ENCODE results near the gene RCOR2. TPM values are rescaled to one million over a fixed set of nuclear protein-coding genes. Genes with fewer than 3 reads are reported as not detected.
"Not testable (repeated sequence)": the region's sequence is repeated elsewhere in the genome, so short reads cannot be mapped to it uniquely, and the experiment has no call there.

RCOR2 gene
- total RNA-seq = 0.21 and 1.3 TPM in 2 replicates

- peak; percentile 37 for DNase-seq (ENCODE audit: low read depth, low spot score)
Measured at GRCh38 chr11:63916837-63917691, at the start of gene RCOR2. TSS of gene RCOR2 (minus strand) at chr11:63917164. CDS start at chr11:63916456, 708 bp downstream.

GRCh38 chr11:63966444-63966843, 49.5 kb upstream of the RCOR2 start:
- DNase-seq (ENCODE audit: low read depth, low spot score) = no peak

GRCh38 chr11:63963895-63964294, 46.9 kb upstream of the RCOR2 start:
- not testable (repeated sequence) for DNase-seq (ENCODE audit: low read depth, low spot score)

- DNase-seq (ENCODE audit: low read depth, low spot score) = no peak
Measured at GRCh38 chr11:63961608-63962412, 44.8 kb upstream of the RCOR2 start.

GRCh38 chr11:63958008-63958407, 41.0 kb upstream of the RCOR2 start:
- DNase-seq (ENCODE audit: low read depth, low spot score) = no peak

- DNase-seq (ENCODE audit: low read depth, low spot score) = no peak
Measured at GRCh38 chr11:63952570-63952969, 35.6 kb upstream of the RCOR2 start.

- no peak for DNase-seq (ENCODE audit: low read depth, low spot score)
Measured at GRCh38 chr11:63951779-63952536, 35.0 kb upstream of the RCOR2 start.

GRCh38 chr11:63945477-63946163, 28.7 kb upstream of the RCOR2 start:
- DNase-seq (ENCODE audit: low read depth, low spot score) = peak; percentile 15

GRCh38 chr11:63944987-63945386, 28.0 kb upstream of the RCOR2 start:
- no peak for DNase-seq (ENCODE audit: low read depth, low spot score)

- no peak for DNase-seq (ENCODE audit: low read depth, low spot score)
Measured at GRCh38 chr11:63942803-63943202, 25.8 kb upstream of the RCOR2 start.

GRCh38 chr11:63941901-63942300, 24.9 kb upstream of the RCOR2 start:
- no peak for DNase-seq (ENCODE audit: low read depth, low spot score)

- DNase-seq (ENCODE audit: low read depth, low spot score) = no peak
Measured at GRCh38 chr11:63940786-63941185, 23.8 kb upstream of the RCOR2 start.

- DNase-seq (ENCODE audit: low read depth, low spot score) = no peak
Measured at GRCh38 chr11:63939397-63939891, 22.5 kb upstream of the RCOR2 start.

GRCh38 chr11:63938479-63939396, 21.8 kb upstream of the RCOR2 start, which contains the start of gene NAA40:
TSS of gene NAA40 (plus strand) at chr11:63939002. CDS start at chr11:63939097, 95 bp downstream.
- DNase-seq (ENCODE audit: low read depth, low spot score) = peak; percentile 80

- no peak for DNase-seq (ENCODE audit: low read depth, low spot score)
Measured at GRCh38 chr11:63937713-63938478, 20.9 kb upstream of the RCOR2 start.

GRCh38 chr11:63933459-63933858, 16.5 kb upstream of the RCOR2 start:
- no peak for DNase-seq (ENCODE audit: low read depth, low spot score)

GRCh38 chr11:63931876-63932275, 14.9 kb upstream of the RCOR2 start:
- DNase-seq (ENCODE audit: low read depth, low spot score) = no peak

GRCh38 chr11:63931045-63931444, 14.1 kb upstream of the RCOR2 start:
- DNase-seq (ENCODE audit: low read depth, low spot score) = no peak

- DNase-seq (ENCODE audit: low read depth, low spot score) = no peak
Measured at GRCh38 chr11:63929616-63930015, 12.7 kb upstream of the RCOR2 start.

Data from pulmonary artery endothelial cell (primary cell).